K562 (cell line): ENCODE measurements around the gene CHCHD10. TPM values are rescaled to one million over a fixed set of nuclear protein-coding genes. Genes with fewer than 3 reads are reported as not detected.

Experiments used
- CHD4 ChIP-seq: fragments of 200-600 bp; sonication (generic); IDR thresholded peaks from 3 replicates; pipeline ENCODE4 v1.6.1; 2012; ENCODE audit warnings: low read depth, mild to moderate bottlenecking, mixed read lengths, low read length, inconsistent platforms; ENCODE audit not compliant: insufficient read depth, insufficient replicate concordance, poor library complexity, severe bottlenecking
- FOXK2 ChIP-seq, 2 experiments: fragments of 450-650 bp; IDR thresholded peaks in 1 of 2; conservative IDR thresholded peaks in 1 of 2; 2 replicates each; pipeline ENCODE4 v1.6.1; 2016; ENCODE audit warnings: low read depth in 2 of 2, mild to moderate bottlenecking in 1 of 2
- FUS ChIP-seq: fragments of 200-400 bp; formaldehyde crosslinking; optimal IDR thresholded peaks from 2 replicates; pipeline ENCODE3; 2017; ENCODE audit warnings: low read depth, low read length
- KAT8 ChIP-seq: fragments of 450-650 bp; IDR thresholded peaks from 2 replicates; pipeline ENCODE4 v1.6.1; 2016; ENCODE audit warnings: low read depth, mild to moderate bottlenecking
- MEF2D ChIP-seq: conservative IDR thresholded peaks from 2 replicates; pipeline ENCODE4 v1.6.1; 2016; ENCODE audit warnings: low read depth, missing genetic modification characterization, missing compliant biosample characterization
- NCOA1 ChIP-seq: fragments of 450-650 bp; IDR thresholded peaks from 2 replicates; pipeline ENCODE4 v1.6.1; 2016; ENCODE audit warnings: low read depth
- NR3C1 ChIP-seq: sonication (generic); formaldehyde crosslinking; IDR thresholded peaks from 2 replicates; pipeline ENCODE4 v1.8.1; 2022; ENCODE audit warnings: missing genetic modification reagents
- PURB ChIP-seq: sonication (generic); formaldehyde crosslinking; IDR thresholded peaks from 2 replicates; pipeline ENCODE4 v1.9.0; 2021; ENCODE audit warnings: low read depth, mild to moderate bottlenecking, missing genetic modification reagents
- SREBF1 ChIP-seq: fragments of 150-350 bp; IDR thresholded peaks from 2 replicates; pipeline ENCODE4 v1.6.1; 2014; ENCODE audit warnings: antibody characterized with exemption, low read depth, low read length, borderline replicate concordance
- ZC3H4 ChIP-seq: sonication (generic); formaldehyde crosslinking; IDR thresholded peaks from 2 replicates; pipeline ENCODE4 v1.9.0; 2021; ENCODE audit warnings: missing genetic modification reagents, borderline replicate concordance
- ZZZ3 ChIP-seq: fragments of 450-650 bp; IDR thresholded peaks from 2 replicates; pipeline ENCODE4 v1.6.1; 2016; ENCODE audit warnings: antibody characterized with exemption, mild to moderate bottlenecking, moderate library complexity
- polyA plus RNA-seq, 8 experiments: library from polyadenylated mRNA; depleted of rRNA in 4 of 8; stranded (reverse) in 5 of 8; unstranded in 3 of 8; fragments of >200 nt; fragmentation: Nextera tagmentation in 2 of 8; fragmentation: Illumina TruSeq in 1 of 8; extraction: Ambion mirVana in 2 of 8; extraction: Trizol in 1 of 8; gene quantifications; 2 replicates each; pipeline versions ENCODE4 v1.2.1 to v1.2.3, GENCODE V29; 2011 to 2014; ENCODE audit warnings: inconsistent platforms in 1 of 8, missing spikeins in 1 of 8
- total RNA-seq, 7 experiments: library from RNA; depleted of rRNA in 6 of 7; stranded (reverse); fragments of >200 nt in 6 of 7; fragmentation: Illumina TruSeq in 2 of 7; extraction: Trizol in 2 of 7; gene quantifications; 2 replicates each; pipeline versions ENCODE4 v1.2.1 to v1.2.3, GENCODE V29; 2011 to 2021; ENCODE audit warnings: low replicate concordance in 1 of 7
- TF ChIP-seq, protein P1 (sequence below): fragments of 450-650 bp; formaldehyde crosslinking; IDR thresholded peaks from 2 replicates; pipeline ENCODE4 v1.4.0; 2020; ENCODE audit warnings: mild to moderate bottlenecking, moderate library complexity
- TF ChIP-seq, protein P2 (sequence below): fragments of 250-450 bp; sonication (Bioruptor Pico); IDR thresholded peaks from 2 replicates; pipeline ENCODE4 v1.9.0; 2021; ENCODE audit warnings: mild to moderate bottlenecking
- TF ChIP-seq, protein P3 (sequence below): fragments of 450-650 bp; formaldehyde crosslinking; IDR thresholded peaks from 2 replicates; pipeline ENCODE4 v1.4.0; 2022; ENCODE audit warnings: missing genetic modification characterization
- TF ChIP-seq, protein P4 (sequence below), 2 experiments: fragments of 450-650 bp in 1 of 2; sonication (generic) in 1 of 2; formaldehyde crosslinking in 1 of 2; IDR thresholded peaks in 1 of 2; conservative IDR thresholded peaks in 1 of 2; 2 replicates each; pipeline versions ENCODE4 v1.6.1 to v1.8.1; 2016 to 2023; ENCODE audit warnings: mild to moderate bottlenecking in 2 of 2, moderate library complexity in 2 of 2, inconsistent platforms in 1 of 2, missing genetic modification reagents in 1 of 2
- TF ChIP-seq, protein P5 (sequence below): sonication (generic); formaldehyde crosslinking; IDR thresholded peaks from 2 replicates; pipeline ENCODE4 v1.8.0; 2022; ENCODE audit warnings: missing genetic modification reagents, mild to moderate bottlenecking, borderline replicate concordance

CHCHD10 gene
- total and polyA plus RNA-seq, 9 of the 15 experiments (the other 6 are each of a cell fraction or from before 2014, with no cell fraction given): 15.2 to 292 (median 102) TPM

DNA sequence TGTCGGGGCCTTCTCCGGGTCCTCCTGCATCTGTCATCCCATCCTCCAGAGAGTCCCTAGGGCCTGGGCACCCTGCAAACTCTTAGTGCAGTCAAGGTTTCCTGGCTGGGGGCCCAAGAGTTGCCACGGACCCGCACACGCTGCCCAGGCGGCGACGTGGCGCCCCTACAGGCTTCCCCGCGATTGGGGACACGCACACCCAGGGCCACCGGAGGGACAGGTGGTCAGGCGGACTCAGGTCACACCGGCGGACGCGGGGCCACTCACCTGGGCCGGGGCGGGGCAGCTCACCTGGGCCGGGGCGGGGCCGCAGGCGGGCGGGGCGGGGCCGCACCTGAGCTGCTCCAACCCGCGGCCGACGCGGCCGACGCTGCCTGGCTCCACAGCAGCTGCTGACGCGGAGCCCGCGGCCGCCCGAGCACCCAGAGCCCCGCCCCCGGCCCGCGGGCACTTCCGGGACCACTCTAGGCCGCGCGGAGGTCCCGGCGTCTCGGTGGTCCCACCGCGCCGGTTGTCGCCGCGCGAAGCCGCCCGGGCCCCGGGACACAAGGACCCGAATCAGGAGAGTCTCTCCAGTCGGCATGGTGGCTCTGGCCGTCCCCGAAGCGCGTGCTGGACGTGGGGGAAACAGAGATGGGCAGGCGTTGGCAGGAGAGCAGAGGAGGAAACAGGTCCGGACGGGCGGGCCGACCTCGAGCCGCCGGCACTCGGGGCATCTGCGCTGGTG, 16.9 kb downstream of the CHCHD10 start, which contains the start of gene ZNF70 (continued):
- TF ChIP-seq NCOA1: no peak
- TF ChIP-seq, protein P1, sequence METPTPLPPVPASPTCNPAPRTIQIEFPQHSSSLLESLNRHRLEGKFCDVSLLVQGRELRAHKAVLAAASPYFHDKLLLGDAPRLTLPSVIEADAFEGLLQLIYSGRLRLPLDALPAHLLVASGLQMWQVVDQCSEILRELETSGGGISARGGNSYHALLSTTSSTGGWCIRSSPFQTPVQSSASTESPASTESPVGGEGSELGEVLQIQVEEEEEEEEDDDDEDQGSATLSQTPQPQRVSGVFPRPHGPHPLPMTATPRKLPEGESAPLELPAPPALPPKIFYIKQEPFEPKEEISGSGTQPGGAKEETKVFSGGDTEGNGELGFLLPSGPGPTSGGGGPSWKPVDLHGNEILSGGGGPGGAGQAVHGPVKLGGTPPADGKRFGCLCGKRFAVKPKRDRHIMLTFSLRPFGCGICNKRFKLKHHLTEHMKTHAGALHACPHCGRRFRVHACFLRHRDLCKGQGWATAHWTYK (CRISPR knock-in tag): no peak
- TF ChIP-seq MEF2D (tag): no peak
- no peak for TF ChIP-seq CHD4
- TF ChIP-seq, protein P2, sequence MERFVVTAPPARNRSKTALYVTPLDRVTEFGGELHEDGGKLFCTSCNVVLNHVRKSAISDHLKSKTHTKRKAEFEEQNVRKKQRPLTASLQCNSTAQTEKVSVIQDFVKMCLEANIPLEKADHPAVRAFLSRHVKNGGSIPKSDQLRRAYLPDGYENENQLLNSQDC: no peak
- no peak for TF ChIP-seq FUS
- TF ChIP-seq, protein P3, sequence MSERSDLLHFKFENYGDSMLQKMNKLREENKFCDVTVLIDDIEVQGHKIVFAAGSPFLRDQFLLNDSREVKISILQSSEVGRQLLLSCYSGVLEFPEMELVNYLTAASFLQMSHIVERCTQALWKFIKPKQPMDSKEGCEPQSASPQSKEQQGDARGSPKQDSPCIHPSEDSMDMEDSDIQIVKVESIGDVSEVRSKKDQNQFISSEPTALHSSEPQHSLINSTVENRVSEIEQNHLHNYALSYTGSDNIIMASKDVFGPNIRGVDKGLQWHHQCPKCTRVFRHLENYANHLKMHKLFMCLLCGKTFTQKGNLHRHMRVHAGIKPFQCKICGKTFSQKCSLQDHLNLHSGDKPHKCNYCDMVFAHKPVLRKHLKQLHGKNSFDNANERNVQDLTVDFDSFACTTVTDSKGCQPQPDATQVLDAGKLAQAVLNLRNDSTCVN: no peak
- TF ChIP-seq NR3C1: no peak
- TF ChIP-seq ZZZ3: no peak
- TF ChIP-seq PURB (CRISPR knock-in tag): no peak
- no peak for TF ChIP-seq FOXK2 (conservative IDR thresholded peaks at IDR 0.05 in 1 of 2, IDR thresholded peaks at IDR 0.05 in 1 of 2; ENCODE audit: low read depth in 2 of 2)
- no peak for TF ChIP-seq KAT8
- TF ChIP-seq ZC3H4 (CRISPR knock-in tag): no peak
- no peak for TF ChIP-seq SREBF1
- TF ChIP-seq, protein P4, sequence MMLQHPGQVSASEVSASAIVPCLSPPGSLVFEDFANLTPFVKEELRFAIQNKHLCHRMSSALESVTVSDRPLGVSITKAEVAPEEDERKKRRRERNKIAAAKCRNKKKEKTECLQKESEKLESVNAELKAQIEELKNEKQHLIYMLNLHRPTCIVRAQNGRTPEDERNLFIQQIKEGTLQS (IDR thresholded peaks at IDR 0.05): no peak
- TF ChIP-seq, protein P4 (CRISPR knock-in tag; conservative IDR thresholded peaks at IDR 0.05): no peak
- TF ChIP-seq, protein P5, sequence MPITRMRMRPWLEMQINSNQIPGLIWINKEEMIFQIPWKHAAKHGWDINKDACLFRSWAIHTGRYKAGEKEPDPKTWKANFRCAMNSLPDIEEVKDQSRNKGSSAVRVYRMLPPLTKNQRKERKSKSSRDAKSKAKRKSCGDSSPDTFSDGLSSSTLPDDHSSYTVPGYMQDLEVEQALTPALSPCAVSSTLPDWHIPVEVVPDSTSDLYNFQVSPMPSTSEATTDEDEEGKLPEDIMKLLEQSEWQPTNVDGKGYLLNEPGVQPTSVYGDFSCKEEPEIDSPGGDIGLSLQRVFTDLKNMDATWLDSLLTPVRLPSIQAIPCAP (CRISPR knock-in tag): no peak
- TF ChIP-seq, all 486 proteins: peak for 70
